ENCODE data around the gene SBF2. TPM values are rescaled to one million over a fixed set of nuclear protein-coding genes. Genes with fewer than 3 reads are reported as not detected.

Gene SBF2
- total and polyA plus RNA-seq, 9 of the 15 experiments (the other 6 are each of a cell fraction or from before 2014, with no cell fraction given): 0.80 to 9.5 (median 5.0) TPM

DNA sequence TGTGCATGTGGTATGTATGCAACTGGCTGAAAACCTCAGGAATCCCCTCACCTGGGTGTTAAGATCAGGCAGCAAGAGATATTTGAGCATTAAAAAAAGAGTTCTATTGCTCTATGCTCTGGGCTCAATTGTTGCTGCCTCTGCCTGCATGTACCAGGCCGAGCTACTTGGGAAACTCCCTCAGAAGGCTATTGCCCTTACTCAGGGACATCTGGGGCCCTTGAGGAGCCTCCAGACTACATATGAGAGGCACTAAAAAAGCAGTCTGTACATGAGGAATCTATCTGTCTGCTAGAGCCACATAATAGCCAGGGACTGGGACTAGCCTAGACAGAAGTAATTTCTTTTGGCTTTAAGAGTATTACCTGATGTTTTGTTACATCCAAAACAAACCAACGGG is 510.0 kb downstream of the SBF2 start:
- Histone ChIP-seq H3K4me3 (no peak overlapping the region), H2AFZ (ENCODE audit: low read depth, low read length) (no peak overlapping the region), H3K4me2 (ENCODE audit: insufficient read depth, low read length) (no peak overlapping the region), H3K9me3 (replicated peaks; ENCODE audit: control insufficient read depth, insufficient read depth, low read depth, low read length) (no peaks in the 10 kb centered on the region), H3K9me1 (ENCODE audit: control insufficient read depth, insufficient read depth, low read length) (no peaks in the 10 kb centered on the region), H3K79me2 (ENCODE audit: control insufficient read depth, insufficient read depth, low read length) (no peaks in the 10 kb centered on the region), H3K4me1 (replicated peaks in 1 of 2; ENCODE audit: control insufficient read depth in 2 of 2, insufficient read depth in 2 of 2, low read length in 2 of 2) (peaks cover 0 to 14% of the 10 kb centered on the region in 2 experiments; a peak in 2 of 5 replicates), H3K27ac (ENCODE audit: extremely low read depth, low read depth, low read length) (no peak overlapping the region), H3K27me3 (ENCODE audit: control insufficient read depth in 2 of 2, insufficient read depth in 2 of 2, low read length in 2 of 2) (no peaks in the 10 kb centered on the region), H3K36me3 (ENCODE audit: control insufficient read depth, insufficient read depth, low read length) (no peaks in the 10 kb centered on the region), H4K20me1 (replicated peaks; ENCODE audit: control insufficient read depth, insufficient read depth, low read length) (no peaks in the 10 kb centered on the region), H3K9ac (ENCODE audit: insufficient read depth in 1 of 2, low read depth in 2 of 2, low read length in 2 of 2) (no peak overlapping the region)
- CTCF ChIA-PET (ENCODE audit: low intra/inter-chr PET ratio): interaction anchor here (0.7 kb wide), 1 partner anchor 561 kb away, joined by 3 read pairs; no protein-coding TSS in a partner anchor
- in situ Hi-C loops (cut with MboI): no loop called here
- ATAC-seq (peak; percentile 46; the same call in 2 of the 3 replicates), FAIRE-seq (no peak), DNase-seq (ENCODE audit: extremely low read depth in 1 of 4, low spot score in 3 of 4) (no peak)
- TF ChIP-seq CBX8 (IDR thresholded peaks at IDR 0.05; ENCODE audit: borderline replicate concordance, extremely low read depth, low read depth, low read length, poor library complexity, severe bottlenecking) (no peak), ZNF318 (IDR thresholded peaks at IDR 0.05; ENCODE audit: borderline replicate concordance in 1 of 2, low read depth in 1 of 2) (no peak), ZSCAN29 (IDR thresholded peaks at IDR 0.05) (no peak), HDAC2 (IDR thresholded peaks at IDR 0.05) (no peak), RBBP5 (IDR thresholded peaks at IDR 0.05; ENCODE audit: borderline replicate concordance, insufficient read depth, low read length, poor library complexity, severe bottlenecking) (no peak), MITF (IDR thresholded peaks at IDR 0.05) (no peak), CXXC5 (CRISPR knock-in tag; IDR thresholded peaks at IDR 0.05) (no peak), BRF1 (IDR thresholded peaks at IDR 0.05; ENCODE audit: borderline replicate concordance, extremely low read depth, insufficient read length) (no peak)
- TF ChIP-seq, protein P1, sequence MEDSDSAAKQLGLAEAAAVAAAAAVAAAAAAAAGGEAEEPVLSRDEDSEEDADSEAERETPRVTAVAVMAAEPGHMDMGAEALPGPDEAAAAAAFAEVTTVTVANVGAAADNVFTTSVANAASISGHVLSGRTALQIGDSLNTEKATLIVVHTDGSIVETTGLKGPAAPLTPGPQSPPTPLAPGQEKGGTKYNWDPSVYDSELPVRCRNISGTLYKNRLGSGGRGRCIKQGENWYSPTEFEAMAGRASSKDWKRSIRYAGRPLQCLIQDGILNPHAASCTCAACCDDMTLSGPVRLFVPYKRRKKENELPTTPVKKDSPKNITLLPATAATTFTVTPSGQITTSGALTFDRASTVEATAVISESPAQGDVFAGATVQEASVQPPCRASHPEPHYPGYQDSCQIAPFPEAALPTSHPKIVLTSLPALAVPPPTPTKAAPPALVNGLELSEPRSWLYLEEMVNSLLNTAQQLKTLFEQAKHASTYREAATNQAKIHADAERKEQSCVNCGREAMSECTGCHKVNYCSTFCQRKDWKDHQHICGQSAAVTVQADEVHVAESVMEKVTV (CRISPR knock-in tag; IDR thresholded peaks at IDR 0.05): no peak
- POLR2A ChIA-PET: no interaction called here
- no TSS peak for BruUV-seq (replicated peaks)
- intact Hi-C loops (cut with micrococcal nuclease): no loop called here
- WGBS (ENCODE audit: insufficient coverage, low coverage, missing lambda C conversion rate): 38% methylated on average over 2 of the region's 2 CpGs
